CD8-positive, alpha-beta memory T cell (primary cell): Measurements from ENCODE around the gene CLCN1. TPM values are rescaled to one million over a fixed set of nuclear protein-coding genes. Genes with fewer than 3 reads are reported as not detected.

ENCODE experiments used
- CTCF ChIA-PET: fragments of 350-600 bp; sonication (Branson Sonifier 250); formaldehyde crosslinking; loops from one replicate; lab custom pipeline; 2021; ENCODE audit warnings: antibody characterized with exemption; lab: Charles Lee
- POLR2A ChIA-PET: fragments of 350-600 bp; sonication (Branson Sonifier 250); formaldehyde crosslinking; loops from one replicate; lab custom pipeline; 2021; ENCODE audit warnings: antibody characterized with exemption; lab: Charles Lee
- DNase-seq, 5 donors: peaks; one replicate each; pipeline versions ENCODE4 v3.0.0 to v3.0.0-alpha.2; 2020 to 2022; ENCODE audit warnings: mixed read lengths in 1 of 5
- H3K27ac ChIP-seq: one replicate; pipeline ENCODE4 v1.7.0; 2013; ENCODE audit warnings: low read depth, mild to moderate bottlenecking, low read length, moderate library complexity
- H3K27me3 ChIP-seq: 2 replicates; pipeline ENCODE4 v1.7.0; 2013; ENCODE audit warnings: low read length, mild to moderate bottlenecking; ENCODE audit not compliant: insufficient read depth, poor library complexity, severe bottlenecking
- H3K36me3 ChIP-seq: 2 replicates; pipeline ENCODE4 v1.7.0; 2013; ENCODE audit warnings: mild to moderate bottlenecking, low read length, moderate library complexity; ENCODE audit not compliant: insufficient read depth
- H3K4me1 ChIP-seq: 2 replicates; pipeline ENCODE4 v1.7.0; 2013; ENCODE audit warnings: mild to moderate bottlenecking, low read length, moderate library complexity; ENCODE audit not compliant: insufficient read depth
- H3K4me3 ChIP-seq: 2 replicates; pipeline ENCODE4 v1.7.0; 2013; ENCODE audit warnings: mild to moderate bottlenecking, low read length
- H3K9me3 ChIP-seq: 2 replicates; pipeline ENCODE4 v1.7.0; 2013; ENCODE audit warnings: mild to moderate bottlenecking, low read length
- H3K27ac Mint-ChIP-seq, 8 donors: one replicate each; pipeline ENCODE4 v1.8.0; 2020 to 2021; ENCODE audit warnings: mixed read lengths in 8 of 8, mild to moderate bottlenecking in 6 of 8, inconsistent platforms in 3 of 8, moderate library complexity in 3 of 8
- H3K27me3 Mint-ChIP-seq, 2 donors: one replicate each; pipeline ENCODE4 v1.8.0; 2020 to 2021; ENCODE audit warnings: mixed read lengths in 2 of 2, mild to moderate bottlenecking in 1 of 2, moderate library complexity in 1 of 2
- H3K36me3 Mint-ChIP-seq, 3 donors: one replicate each; pipeline ENCODE4 v1.8.0; 2020 to 2021; ENCODE audit warnings: mixed read lengths in 3 of 3, inconsistent platforms in 1 of 3, mild to moderate bottlenecking in 1 of 3
- H3K4me1 Mint-ChIP-seq, 3 donors: one replicate each; pipeline ENCODE4 v1.8.0; 2020 to 2021; ENCODE audit warnings: mixed read lengths in 3 of 3, inconsistent platforms in 1 of 3, mild to moderate bottlenecking in 1 of 3
- H3K4me3 Mint-ChIP-seq, 7 donors: one replicate each; pipeline ENCODE4 v1.8.0; 2020 to 2021; ENCODE audit warnings: mixed read lengths in 7 of 7, mild to moderate bottlenecking in 6 of 7, moderate library complexity in 4 of 7, inconsistent platforms in 2 of 7
- H3K9me3 Mint-ChIP-seq, 5 donors: one replicate each; pipeline ENCODE4 v1.8.0; 2020 to 2022; ENCODE audit warnings: mixed read lengths in 5 of 5, mild to moderate bottlenecking in 3 of 5, moderate library complexity in 2 of 5, inconsistent platforms in 1 of 5
- polyA plus RNA-seq: library from polyadenylated mRNA; unstranded; fragments of 300-500 nt; fragmentation: Illumina TruSeq; gene quantifications from one replicate; pipeline ENCODE4 v1.2.3, GENCODE V29; 2021
- total RNA-seq, 2 experiments: library from RNA; stranded (reverse); gene quantifications; one replicate each; pipeline ENCODE4 v1.2.3, GENCODE V29; 2021

CLCN1 gene
- total and polyA plus RNA-seq, 3 experiments from 2014 or later, result 0.11 TPM; not detected in 2

DNA sequence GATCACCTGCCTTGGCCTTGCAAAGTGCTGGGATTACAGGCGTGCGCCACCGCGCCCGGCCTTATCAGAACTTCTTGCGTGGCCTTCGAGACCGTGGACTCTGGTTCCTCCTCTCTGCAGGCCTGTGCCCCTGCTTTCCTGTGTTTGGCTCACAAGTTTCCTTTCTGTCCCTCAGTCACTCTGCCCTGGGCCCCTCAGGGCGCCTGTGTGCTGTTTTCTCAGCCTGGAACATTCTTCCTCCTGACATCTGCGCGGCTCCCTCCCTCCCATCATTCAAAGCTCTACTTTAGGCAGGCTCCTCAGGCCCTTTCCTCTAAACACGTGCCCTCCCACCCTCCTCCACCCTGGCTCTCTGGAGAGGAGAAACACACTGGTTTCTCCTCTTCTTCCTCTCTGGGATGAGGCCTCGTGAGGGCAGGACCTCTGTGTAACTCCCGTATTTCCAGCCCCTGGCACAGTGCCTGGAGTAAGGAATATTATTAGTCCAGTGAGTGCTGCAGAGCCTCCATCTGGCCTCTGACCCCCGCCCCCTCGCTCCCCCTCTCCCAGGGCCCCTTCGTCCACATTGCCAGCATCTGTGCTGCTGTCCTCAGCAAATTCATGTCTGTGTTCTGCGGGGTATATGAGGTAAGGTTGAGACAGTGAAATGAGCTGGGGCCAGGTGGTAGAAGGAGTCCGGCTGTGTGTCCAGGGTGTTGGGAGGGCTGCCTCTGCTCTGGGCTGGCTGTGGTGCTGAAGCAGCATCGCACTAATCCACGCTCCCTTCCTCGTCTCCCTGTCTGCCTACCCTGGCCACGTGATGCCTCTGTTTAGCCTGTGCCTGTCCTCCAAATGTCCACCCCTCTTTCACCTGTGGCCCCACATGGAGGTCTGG is 7.1 kb downstream of the CLCN1 start:
- Mint-ChIP-seq H3K27me3 (peaks cover 0 to 9% of the 10 kb centered on the region in 2 donors), H3K36me3 (no peaks in the 10 kb centered on the region), H3K27ac (peak overlapping the region in 2 of 8 donors; percentile 40 to 43), H3K9me3 (no peaks in the 10 kb centered on the region), H3K4me3 (no peak overlapping the region), H3K4me1 (peaks cover 12 to 14% (median 14%) of the 10 kb centered on the region in 3 donors)
- Histone ChIP-seq H3K36me3 (no peaks in the 10 kb centered on the region), H3K27me3 (no peaks in the 10 kb centered on the region), H3K27ac (no peak overlapping the region), H3K9me3 (no peaks in the 10 kb centered on the region), H3K4me3 (no peak overlapping the region), H3K4me1 (no peaks in the 10 kb centered on the region)
- no peak for DNase-seq
- CTCF ChIA-PET, result interaction anchor here (2.1 kb wide), 1 partner anchor 23 kb away, joined by 7 read pairs; no protein-coding TSS in a partner anchor
- POLR2A ChIA-PET, result no interaction called here

DNA sequence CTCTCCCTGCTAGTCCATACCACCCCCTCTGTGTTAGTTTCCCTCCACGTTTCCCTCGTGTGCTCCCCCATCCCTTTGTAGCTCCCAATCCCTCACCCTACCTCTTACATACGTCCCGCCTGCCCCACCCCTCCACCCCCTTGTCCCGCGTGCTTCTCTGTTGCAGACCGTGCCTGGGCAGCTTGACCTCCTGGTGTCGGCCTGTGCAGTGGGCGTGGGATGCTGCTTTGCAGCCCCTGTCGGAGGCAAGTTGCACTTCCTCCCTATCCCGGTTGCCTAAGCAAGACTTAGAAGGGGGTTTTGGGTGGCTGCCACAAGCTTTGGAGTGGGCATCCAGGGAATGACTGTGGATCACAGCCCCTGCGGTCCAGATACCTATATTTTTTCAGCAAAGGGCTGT is 7.7 kb downstream of the CLCN1 start:
- CTCF ChIA-PET, result interaction anchor here (2.1 kb wide), 1 partner anchor 24 kb away, joined by 7 read pairs; no protein-coding TSS in a partner anchor
- H3K4me1 Mint-ChIP-seq, result peaks cover 12 to 14% (median 14%) of the 10 kb centered on the region in 3 donors

DNA sequence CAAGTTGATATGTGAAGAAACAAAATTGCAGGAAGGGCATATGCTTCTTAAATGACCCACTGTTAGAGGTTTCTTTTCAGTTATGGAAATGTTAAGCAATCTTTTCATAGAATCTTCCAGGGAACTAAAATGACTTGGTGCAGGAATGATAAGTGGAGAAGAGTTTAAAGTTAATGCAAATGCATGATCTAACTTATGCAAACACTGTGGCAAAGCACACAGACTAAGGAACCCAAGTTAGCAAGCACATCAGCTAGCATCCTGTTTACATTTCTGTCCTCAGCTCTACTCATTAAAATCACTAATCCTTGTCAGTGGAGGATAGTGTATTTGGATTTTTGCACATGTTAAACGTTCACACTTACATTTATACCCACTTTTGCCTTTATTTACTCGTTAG is 9.3 kb downstream of the CLCN1 start:
- H3K4me1 Mint-ChIP-seq, result peaks cover 12 to 14% (median 14%) of the 10 kb centered on the region in 3 donors
- ChIA-PET POLR2A (no interaction called here), CTCF (interaction anchor here (1.1 to 2.1 kb wide), 2 partner anchors 25 to 45 kb away, joined by 3 to 7 read pairs; no protein-coding TSS in a partner anchor)
- Histone ChIP-seq H3K27me3 (no peaks in the 10 kb centered on the region), H3K36me3 (no peaks in the 10 kb centered on the region), H3K9me3 (no peaks in the 10 kb centered on the region), H3K27ac (no peak overlapping the region), H3K4me3 (no peak overlapping the region), H3K4me1 (no peaks in the 10 kb centered on the region)
- DNase-seq, result no peak
- H3K9me3 Mint-ChIP-seq, result no peaks in the 10 kb centered on the region
- H3K27me3 Mint-ChIP-seq, result peaks cover 0 to 5% of the 10 kb centered on the region in 2 donors
- no peaks in the 10 kb centered on the region for H3K36me3 Mint-ChIP-seq
- peak overlapping the region in 4 of 8 donors; percentile 21 to 66 (median 48) for H3K27ac Mint-ChIP-seq
- peak overlapping the region in 1 of 7 donors; percentile 19 for H3K4me3 Mint-ChIP-seq

More for the DNA sequence above, 7.7 kb downstream of the CLCN1 start:
- H3K4me3 ChIP-seq, result no peak overlapping the region
- H3K27ac Mint-ChIP-seq, result peak overlapping the region in 1 of 8 donors; percentile 43
- H3K27ac ChIP-seq, result no peak overlapping the region
- H3K9me3 ChIP-seq, result no peaks in the 10 kb centered on the region
- no peaks in the 10 kb centered on the region for H3K36me3 ChIP-seq
- no peak overlapping the region for H3K4me3 Mint-ChIP-seq
- H3K9me3 Mint-ChIP-seq, result no peaks in the 10 kb centered on the region
- DNase-seq, result no peak
- H3K4me1 ChIP-seq, result no peaks in the 10 kb centered on the region
- POLR2A ChIA-PET, result no interaction called here
- no peaks in the 10 kb centered on the region for H3K27me3 ChIP-seq
- H3K27me3 Mint-ChIP-seq, result peaks cover 0 to 9% of the 10 kb centered on the region in 2 donors
- no peaks in the 10 kb centered on the region for H3K36me3 Mint-ChIP-seq

DNA sequence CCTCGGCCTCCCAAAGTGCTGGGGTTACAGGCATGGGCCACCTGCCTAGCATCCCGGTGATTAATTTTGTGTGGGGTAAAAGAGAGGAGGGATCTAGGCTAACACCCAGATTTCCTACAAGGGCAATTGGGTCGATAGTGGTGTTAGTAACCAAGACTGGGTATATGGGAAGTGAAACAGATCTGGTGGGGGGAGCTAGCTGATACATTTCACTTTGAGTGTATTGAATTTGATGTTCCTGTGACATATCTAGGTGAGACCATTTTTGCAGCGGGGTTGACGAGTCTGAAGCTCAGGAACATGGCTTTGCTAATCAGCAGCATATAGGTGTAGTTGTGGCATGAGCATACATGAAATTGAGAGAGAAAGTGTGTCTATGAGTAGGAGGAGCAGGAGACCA is 12.0 kb downstream of the CLCN1 start:
- Mint-ChIP-seq H3K27me3 (peaks cover 1 to 5% of the 10 kb centered on the region in 2 donors), H3K9me3 (no peaks in the 10 kb centered on the region), H3K4me3 (no peak overlapping the region), H3K36me3 (no peaks in the 10 kb centered on the region), H3K4me1 (peaks cover 12 to 14% (median 14%) of the 10 kb centered on the region in 3 donors), H3K27ac (no peak overlapping the region)
- H3K36me3 ChIP-seq, result no peaks in the 10 kb centered on the region
- H3K9me3 ChIP-seq, result no peaks in the 10 kb centered on the region
- H3K4me1 ChIP-seq, result no peaks in the 10 kb centered on the region
- no peak overlapping the region for H3K27ac ChIP-seq
- POLR2A ChIA-PET, result no interaction called here
- no peak overlapping the region for H3K4me3 ChIP-seq
- peaks cover 3% of the 10 kb centered on the region for H3K27me3 ChIP-seq
- no peak for DNase-seq
- CTCF ChIA-PET, result interaction anchor here (1.4 to 1.6 kb wide), 2 partner anchors 28 to 87 kb away, joined by 3 to 9 read pairs; no protein-coding TSS in a partner anchor

DNA sequence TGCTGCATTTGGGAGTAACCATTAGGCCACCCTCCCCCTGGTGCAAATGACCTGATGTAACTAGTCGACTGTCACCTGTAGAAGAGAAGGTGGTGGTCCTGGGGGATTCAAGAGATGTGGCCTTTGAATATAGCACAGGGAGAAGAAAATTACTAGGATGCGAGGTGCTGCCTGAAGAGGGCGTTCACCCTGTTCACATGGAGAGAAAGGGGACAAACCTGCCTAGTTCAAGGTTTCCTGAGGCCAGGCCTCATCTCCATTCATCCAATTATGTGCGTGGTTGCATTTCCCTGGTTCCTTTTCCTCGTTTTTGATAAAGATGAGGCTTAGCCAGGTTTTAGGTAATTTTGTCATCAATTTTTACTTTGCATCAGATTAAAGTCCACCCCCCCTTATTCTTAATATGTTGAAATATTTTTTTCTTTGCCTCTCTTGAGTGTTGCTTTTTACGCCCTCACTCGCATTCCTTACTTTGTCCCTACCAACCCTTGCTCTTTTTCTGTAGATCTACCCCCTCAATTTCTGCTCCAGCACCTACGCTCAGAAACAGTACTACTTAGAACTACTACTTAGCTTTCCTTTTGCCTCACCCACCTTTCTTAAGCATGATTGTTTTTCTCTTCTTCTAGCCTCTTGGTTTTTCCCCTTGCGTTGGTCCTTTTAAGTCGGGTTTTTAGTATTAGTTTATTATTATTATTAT is 13.7 kb downstream of the CLCN1 start:
- Histone ChIP-seq H3K36me3 (no peaks in the 10 kb centered on the region), H3K9me3 (no peaks in the 10 kb centered on the region), H3K4me3 (no peak overlapping the region), H3K27me3 (peaks cover 3% of the 10 kb centered on the region), H3K27ac (no peak overlapping the region), H3K4me1 (no peaks in the 10 kb centered on the region)
- H3K4me1 Mint-ChIP-seq, result peaks cover 12 to 13% (median 12%) of the 10 kb centered on the region in 3 donors
- H3K4me3 Mint-ChIP-seq, result no peak overlapping the region
- POLR2A ChIA-PET, result no interaction called here
- peaks cover 3 to 11% of the 10 kb centered on the region in 2 donors for H3K27me3 Mint-ChIP-seq
- DNase-seq, result no peak
- H3K27ac Mint-ChIP-seq, result peak overlapping the region in 2 of 8 donors; percentile 1 to 28
- H3K9me3 Mint-ChIP-seq, result no peaks in the 10 kb centered on the region
- CTCF ChIA-PET, result interaction anchor here (1.4 to 1.6 kb wide), 3 partner anchors 19 to 89 kb away, joined by 3 read pairs; no protein-coding TSS in a partner anchor
- no peaks in the 10 kb centered on the region for H3K36me3 Mint-ChIP-seq

DNA sequence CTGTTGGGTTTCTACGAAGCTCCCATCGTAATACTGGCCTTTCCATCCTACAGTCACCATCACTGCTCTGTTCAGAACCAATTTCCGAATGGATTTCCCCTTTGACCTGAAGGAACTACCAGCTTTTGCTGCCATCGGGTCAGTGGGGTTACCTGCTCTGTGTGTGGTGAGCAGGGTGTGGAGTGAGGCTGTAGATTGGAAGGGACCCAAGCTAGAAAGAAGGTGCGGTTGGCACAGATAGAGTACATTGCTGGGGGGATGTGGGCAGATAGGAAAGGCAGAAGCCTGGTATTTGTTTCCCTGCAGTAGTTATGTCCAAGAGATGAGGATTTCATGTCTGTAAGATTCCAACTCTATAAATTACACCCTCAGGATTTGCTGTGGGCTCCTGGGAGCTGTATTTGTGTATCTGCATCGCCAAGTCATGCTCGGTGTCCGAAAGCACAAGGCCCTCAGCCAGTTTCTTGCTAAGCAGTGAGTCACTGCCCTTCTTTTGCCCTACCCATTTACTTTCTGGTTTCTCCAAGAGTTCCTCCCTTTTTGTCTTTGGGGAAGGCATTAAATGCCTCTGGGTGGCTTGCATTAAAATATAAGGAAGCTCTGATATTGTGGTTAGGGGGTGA is 15.4 kb downstream of the CLCN1 start:
- ChIA-PET POLR2A (no interaction called here), CTCF (interaction anchor here (1.2 to 1.6 kb wide), 3 partner anchors 20 to 91 kb away, joined by 3 to 4 read pairs (median 4); no protein-coding TSS in a partner anchor)
- no peak overlapping the region for H3K27ac Mint-ChIP-seq
- H3K27me3 Mint-ChIP-seq, result peaks cover 3 to 22% of the 10 kb centered on the region in 2 donors
- H3K27me3 ChIP-seq, result peaks cover 3% of the 10 kb centered on the region
- no peak overlapping the region for H3K4me3 ChIP-seq
- H3K36me3 ChIP-seq, result no peaks in the 10 kb centered on the region
- H3K4me1 Mint-ChIP-seq, result no peaks in the 10 kb centered on the region
- DNase-seq, result no peak
- H3K27ac ChIP-seq, result no peak overlapping the region
- H3K36me3 Mint-ChIP-seq, result no peaks in the 10 kb centered on the region
- no peaks in the 10 kb centered on the region for H3K9me3 Mint-ChIP-seq
- no peaks in the 10 kb centered on the region for H3K9me3 ChIP-seq
- H3K4me3 Mint-ChIP-seq, result no peak overlapping the region
- no peaks in the 10 kb centered on the region for H3K4me1 ChIP-seq

DNA sequence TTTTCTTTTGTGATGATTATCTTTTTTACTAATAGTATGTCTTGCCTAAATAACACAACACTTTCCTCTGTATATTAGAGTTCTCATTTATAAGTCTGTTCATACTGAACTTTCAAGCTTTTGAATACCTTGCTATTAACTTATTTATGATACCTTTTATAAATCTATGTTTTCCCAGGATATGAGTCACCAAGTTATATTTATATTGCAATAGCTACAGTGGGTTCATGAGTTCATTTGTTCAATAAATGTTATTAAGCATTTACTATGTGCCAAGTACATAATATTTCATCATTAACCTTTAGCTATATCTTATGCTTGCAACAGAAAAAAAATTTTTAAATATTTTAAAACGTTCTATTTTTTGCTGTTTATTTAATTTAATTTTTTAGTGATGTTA is 18.3 kb downstream of the CLCN1 start:
- H3K36me3 ChIP-seq, result no peaks in the 10 kb centered on the region
- no peak overlapping the region for H3K4me3 Mint-ChIP-seq
- ChIA-PET CTCF (interaction anchor here (1.4 to 2.5 kb wide), 2 partner anchors 11 to 17 kb away, joined by 5 to 13 read pairs; no protein-coding TSS in a partner anchor), POLR2A (no interaction called here)
- H3K36me3 Mint-ChIP-seq, result no peaks in the 10 kb centered on the region
- no peak overlapping the region for H3K4me3 ChIP-seq
- peaks cover 0 to 2% (median 0%) of the 10 kb centered on the region in 3 donors for H3K4me1 Mint-ChIP-seq
- no peak overlapping the region for H3K27ac Mint-ChIP-seq
- peaks cover 11 to 36% of the 10 kb centered on the region in 2 donors for H3K27me3 Mint-ChIP-seq
- no peak overlapping the region for H3K27ac ChIP-seq
- peaks cover 8% of the 10 kb centered on the region for H3K27me3 ChIP-seq
- H3K9me3 Mint-ChIP-seq, result no peaks in the 10 kb centered on the region
- no peaks in the 10 kb centered on the region for H3K9me3 ChIP-seq
- no peak for DNase-seq
- H3K4me1 ChIP-seq, result no peaks in the 10 kb centered on the region
